ENCODE measurements around the gene OR5K1.

GRCh38 chr3:98500019-98500418 lies 37.0 kb downstream of the OR5K1 start:
- TF ChIP-seq POLR2AphosphoS5 (IDR thresholded peaks at IDR 0.05) (no peak), CTCF (IDR thresholded peaks at IDR 0.05) (no peak)
